ENCODE measurements around the gene HELZ. TPM values are rescaled to one million over a fixed set of nuclear protein-coding genes. Genes with fewer than 3 reads are reported as not detected.

HELZ gene
- total and polyA plus RNA-seq, 2 of the 8 experiments (the other 6 are each of a cell fraction or from before 2014, with no cell fraction given) = 10.0 to 48.7 TPM

DNA sequence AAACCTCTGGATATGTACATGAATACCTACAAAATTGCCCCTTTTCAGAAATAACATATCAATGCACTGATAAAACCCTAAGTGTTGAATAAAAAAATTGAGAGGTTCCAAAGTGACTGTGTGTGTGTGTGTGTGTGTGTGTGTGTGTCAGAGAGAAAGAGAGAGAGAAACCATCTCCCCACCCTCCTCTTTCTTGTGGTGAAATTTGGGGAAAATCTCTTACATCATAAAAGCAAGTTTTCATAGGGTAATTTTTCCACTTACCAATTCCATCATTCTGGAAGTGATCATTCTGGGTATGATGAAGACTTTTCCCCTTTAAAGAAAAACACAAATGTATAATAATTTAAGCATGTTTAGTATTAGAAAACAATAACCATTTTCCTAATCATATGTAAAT is 121.3 kb downstream of the HELZ start (continued):
- TF ChIP-seq, protein P1, sequence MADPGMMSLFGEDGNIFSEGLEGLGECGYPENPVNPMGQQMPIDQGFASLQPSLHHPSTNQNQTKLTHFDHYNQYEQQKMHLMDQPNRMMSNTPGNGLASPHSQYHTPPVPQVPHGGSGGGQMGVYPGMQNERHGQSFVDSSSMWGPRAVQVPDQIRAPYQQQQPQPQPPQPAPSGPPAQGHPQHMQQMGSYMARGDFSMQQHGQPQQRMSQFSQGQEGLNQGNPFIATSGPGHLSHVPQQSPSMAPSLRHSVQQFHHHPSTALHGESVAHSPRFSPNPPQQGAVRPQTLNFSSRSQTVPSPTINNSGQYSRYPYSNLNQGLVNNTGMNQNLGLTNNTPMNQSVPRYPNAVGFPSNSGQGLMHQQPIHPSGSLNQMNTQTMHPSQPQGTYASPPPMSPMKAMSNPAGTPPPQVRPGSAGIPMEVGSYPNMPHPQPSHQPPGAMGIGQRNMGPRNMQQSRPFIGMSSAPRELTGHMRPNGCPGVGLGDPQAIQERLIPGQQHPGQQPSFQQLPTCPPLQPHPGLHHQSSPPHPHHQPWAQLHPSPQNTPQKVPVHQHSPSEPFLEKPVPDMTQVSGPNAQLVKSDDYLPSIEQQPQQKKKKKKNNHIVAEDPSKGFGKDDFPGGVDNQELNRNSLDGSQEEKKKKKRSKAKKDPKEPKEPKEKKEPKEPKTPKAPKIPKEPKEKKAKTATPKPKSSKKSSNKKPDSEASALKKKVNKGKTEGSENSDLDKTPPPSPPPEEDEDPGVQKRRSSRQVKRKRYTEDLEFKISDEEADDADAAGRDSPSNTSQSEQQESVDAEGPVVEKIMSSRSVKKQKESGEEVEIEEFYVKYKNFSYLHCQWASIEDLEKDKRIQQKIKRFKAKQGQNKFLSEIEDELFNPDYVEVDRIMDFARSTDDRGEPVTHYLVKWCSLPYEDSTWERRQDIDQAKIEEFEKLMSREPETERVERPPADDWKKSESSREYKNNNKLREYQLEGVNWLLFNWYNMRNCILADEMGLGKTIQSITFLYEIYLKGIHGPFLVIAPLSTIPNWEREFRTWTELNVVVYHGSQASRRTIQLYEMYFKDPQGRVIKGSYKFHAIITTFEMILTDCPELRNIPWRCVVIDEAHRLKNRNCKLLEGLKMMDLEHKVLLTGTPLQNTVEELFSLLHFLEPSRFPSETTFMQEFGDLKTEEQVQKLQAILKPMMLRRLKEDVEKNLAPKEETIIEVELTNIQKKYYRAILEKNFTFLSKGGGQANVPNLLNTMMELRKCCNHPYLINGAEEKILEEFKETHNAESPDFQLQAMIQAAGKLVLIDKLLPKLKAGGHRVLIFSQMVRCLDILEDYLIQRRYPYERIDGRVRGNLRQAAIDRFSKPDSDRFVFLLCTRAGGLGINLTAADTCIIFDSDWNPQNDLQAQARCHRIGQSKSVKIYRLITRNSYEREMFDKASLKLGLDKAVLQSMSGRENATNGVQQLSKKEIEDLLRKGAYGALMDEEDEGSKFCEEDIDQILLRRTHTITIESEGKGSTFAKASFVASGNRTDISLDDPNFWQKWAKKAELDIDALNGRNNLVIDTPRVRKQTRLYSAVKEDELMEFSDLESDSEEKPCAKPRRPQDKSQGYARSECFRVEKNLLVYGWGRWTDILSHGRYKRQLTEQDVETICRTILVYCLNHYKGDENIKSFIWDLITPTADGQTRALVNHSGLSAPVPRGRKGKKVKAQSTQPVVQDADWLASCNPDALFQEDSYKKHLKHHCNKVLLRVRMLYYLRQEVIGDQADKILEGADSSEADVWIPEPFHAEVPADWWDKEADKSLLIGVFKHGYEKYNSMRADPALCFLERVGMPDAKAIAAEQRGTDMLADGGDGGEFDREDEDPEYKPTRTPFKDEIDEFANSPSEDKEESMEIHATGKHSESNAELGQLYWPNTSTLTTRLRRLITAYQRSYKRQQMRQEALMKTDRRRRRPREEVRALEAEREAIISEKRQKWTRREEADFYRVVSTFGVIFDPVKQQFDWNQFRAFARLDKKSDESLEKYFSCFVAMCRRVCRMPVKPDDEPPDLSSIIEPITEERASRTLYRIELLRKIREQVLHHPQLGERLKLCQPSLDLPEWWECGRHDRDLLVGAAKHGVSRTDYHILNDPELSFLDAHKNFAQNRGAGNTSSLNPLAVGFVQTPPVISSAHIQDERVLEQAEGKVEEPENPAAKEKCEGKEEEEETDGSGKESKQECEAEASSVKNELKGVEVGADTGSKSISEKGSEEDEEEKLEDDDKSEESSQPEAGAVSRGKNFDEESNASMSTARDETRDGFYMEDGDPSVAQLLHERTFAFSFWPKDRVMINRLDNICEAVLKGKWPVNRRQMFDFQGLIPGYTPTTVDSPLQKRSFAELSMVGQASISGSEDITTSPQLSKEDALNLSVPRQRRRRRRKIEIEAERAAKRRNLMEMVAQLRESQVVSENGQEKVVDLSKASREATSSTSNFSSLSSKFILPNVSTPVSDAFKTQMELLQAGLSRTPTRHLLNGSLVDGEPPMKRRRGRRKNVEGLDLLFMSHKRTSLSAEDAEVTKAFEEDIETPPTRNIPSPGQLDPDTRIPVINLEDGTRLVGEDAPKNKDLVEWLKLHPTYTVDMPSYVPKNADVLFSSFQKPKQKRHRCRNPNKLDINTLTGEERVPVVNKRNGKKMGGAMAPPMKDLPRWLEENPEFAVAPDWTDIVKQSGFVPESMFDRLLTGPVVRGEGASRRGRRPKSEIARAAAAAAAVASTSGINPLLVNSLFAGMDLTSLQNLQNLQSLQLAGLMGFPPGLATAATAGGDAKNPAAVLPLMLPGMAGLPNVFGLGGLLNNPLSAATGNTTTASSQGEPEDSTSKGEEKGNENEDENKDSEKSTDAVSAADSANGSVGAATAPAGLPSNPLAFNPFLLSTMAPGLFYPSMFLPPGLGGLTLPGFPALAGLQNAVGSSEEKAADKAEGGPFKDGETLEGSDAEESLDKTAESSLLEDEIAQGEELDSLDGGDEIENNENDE (IDR thresholded peaks at IDR 0.05; ENCODE audit: insufficient replicate concordance, low read length) = no peak
- TF ChIP-seq FOSL1 (IDR thresholded peaks at IDR 0.05; ENCODE audit: insufficient read depth, low read depth, low read length) = no peak
